Activated T-helper 9 cell treated with anti-CD3 and anti-CD28 coated beads, Interleukin-2, amount 50 U/mL, for 16 hours (primary cell): ENCODE results near the gene KLK5.
"Not testable (repeated sequence)": the region's sequence is repeated elsewhere in the genome, so short reads cannot be mapped to it uniquely, and the experiment has no call there.

ENCODE experiments used
- DNase-seq: peaks from one replicate; pipeline ENCODE4 v3.0.0-alpha.2; 2020; ENCODE audit warnings: low read depth

The KLK5 gene

GRCh38 chr19:50921426-50922316 is 31.2 kb downstream of the KLK5 start:
- no peak for DNase-seq

GRCh38 chr19:50916069-50916468 is 36.8 kb downstream of the KLK5 start:
- DNase-seq, result no peak

- no peak for DNase-seq
Measured at GRCh38 chr19:50912727-50913716, 39.8 kb downstream of the KLK5 start.

GRCh38 chr19:50912102-50912599 is 40.7 kb downstream of the KLK5 start:
- no peak for DNase-seq

GRCh38 chr19:50911206-50912101 is 41.4 kb downstream of the KLK5 start, which contains the start of gene KLK4:
TSS of gene KLK4 (minus strand) at chr19:50911395. CDS start at chr19:50910738, 657 bp downstream.
- DNase-seq, result no peak

GRCh38 chr19:50910722-50911121 is 42.1 kb downstream of the KLK5 start:
- no peak for DNase-seq

- no peak for DNase-seq
Measured at GRCh38 chr19:50909240-50910070, 43.4 kb downstream of the KLK5 start.

- DNase-seq, result no peak
Measured at GRCh38 chr19:50908336-50908735, 44.5 kb downstream of the KLK5 start.

- DNase-seq, result no peak
Measured at GRCh38 chr19:50906217-50906616, 46.6 kb downstream of the KLK5 start.

GRCh38 chr19:50902640-50903039 is 50.2 kb downstream of the KLK5 start:
- no peak for DNase-seq

GRCh38 chr19:50899569-50899968 is 53.3 kb downstream of the KLK5 start:
- DNase-seq, result no peak

- DNase-seq, result no peak
Measured at GRCh38 chr19:50898018-50898417, 54.8 kb downstream of the KLK5 start.

- no peak for DNase-seq
Measured at GRCh38 chr19:50897612-50898011, 55.2 kb downstream of the KLK5 start.

- no peak for DNase-seq
Measured at GRCh38 chr19:50897191-50897607, 55.6 kb downstream of the KLK5 start.

- no peak for DNase-seq
Measured at GRCh38 chr19:50896591-50897190, 56.1 kb downstream of the KLK5 start.

- not testable (repeated sequence) for DNase-seq
Measured at GRCh38 chr19:50896089-50896590, 56.7 kb downstream of the KLK5 start.

GRCh38 chr19:50894478-50895356 is 58.1 kb downstream of the KLK5 start:
- DNase-seq, result no peak
